GM19395 (cell line): ENCODE measurements around the gene ALPK3.

ENCODE experiments used
- ATAC-seq: cut with Tn5 transposase; IDR thresholded peaks from one replicate; pipeline ENCODE4 v1.9.1; 2021; ENCODE audit warnings: mild to moderate bottlenecking, moderate library complexity; ENCODE audit not compliant: unreplicated experiment

Gene ALPK3

GRCh38 chr15:84797212-84797611 is 19.9 kb upstream of the ALPK3 start:
- no peak for ATAC-seq

- no peak for ATAC-seq
Measured at GRCh38 chr15:84797801-84798200, 19.4 kb upstream of the ALPK3 start.

GRCh38 chr15:84798436-84798946 is 18.7 kb upstream of the ALPK3 start:
- no peak for ATAC-seq

- ATAC-seq = no peak
Measured at GRCh38 chr15:84799511-84800187, 17.5 kb upstream of the ALPK3 start.

- ATAC-seq = no peak
Measured at GRCh38 chr15:84800365-84800806, 16.8 kb upstream of the ALPK3 start.

- no peak for ATAC-seq
Measured at GRCh38 chr15:84804005-84804900, 12.9 kb upstream of the ALPK3 start.

GRCh38 chr15:84805221-84805620 is 11.9 kb upstream of the ALPK3 start:
- no peak for ATAC-seq

GRCh38 chr15:84807228-84807627 is 9.9 kb upstream of the ALPK3 start:
- ATAC-seq = no peak

- no peak for ATAC-seq
Measured at GRCh38 chr15:84810073-84810840, 6.9 kb upstream of the ALPK3 start.

- no peak for ATAC-seq
Measured at GRCh38 chr15:84811151-84811550, 6.0 kb upstream of the ALPK3 start.

GRCh38 chr15:84811828-84812227 is 5.3 kb upstream of the ALPK3 start:
- ATAC-seq = no peak

GRCh38 chr15:84812842-84813241 is 4.3 kb upstream of the ALPK3 start:
- no peak for ATAC-seq

- no peak for ATAC-seq
Measured at GRCh38 chr15:84813435-84813834, 3.7 kb upstream of the ALPK3 start.

GRCh38 chr15:84813931-84814330 is 3.2 kb upstream of the ALPK3 start:
- no peak for ATAC-seq

GRCh38 chr15:84814916-84815315 is 2.2 kb upstream of the ALPK3 start:
- no peak for ATAC-seq

- no peak for ATAC-seq
Measured at GRCh38 chr15:84817466-84818081, 418 bp downstream of the ALPK3 start.

- no peak for ATAC-seq
Measured at GRCh38 chr15:84818261-84819131, 1.3 kb downstream of the ALPK3 start.

GRCh38 chr15:84819291-84819768 is 2.2 kb downstream of the ALPK3 start:
- ATAC-seq = no peak

GRCh38 chr15:84819791-84820190 is 2.6 kb downstream of the ALPK3 start:
- ATAC-seq = no peak
